ENCODE results near the gene RPL9. TPM values are rescaled to one million over a fixed set of nuclear protein-coding genes. Genes with fewer than 3 reads are reported as not detected.

The RPL9 gene
- total and polyA plus RNA-seq, 2 of the 8 experiments (the other 6 are each of a cell fraction or from before 2014, with no cell fraction given) = 1,161 to 1,184 TPM

- H4K8ac ChIP-seq (ENCODE audit: extremely low read depth, insufficient read depth, low read length) = no peak overlapping the region
- no peak overlapping the region for H4K91ac ChIP-seq (replicated peaks; ENCODE audit: insufficient read length, low read length)
- no peak overlapping the region for H2AK5ac ChIP-seq (ENCODE audit: low read depth, low read length)
- no peak overlapping the region for H3K14ac ChIP-seq (ENCODE audit: insufficient read length)
- WGBS, 2 experiments (ENCODE audit: extremely low coverage in 1 of 2, insufficient coverage in 1 of 2, insufficient read length in 1 of 2, insufficient replicate concordance in 2 of 2, low coverage in 1 of 2, low lambda C conversion rate in 2 of 2, missing lambda C conversion rate in 1 of 2) = 90% methylated on average over 4 of the region's 4 CpGs; no CpG with 5 or more reads in 1 of the 2 experiments
- no peak overlapping the region for H3K4ac ChIP-seq (replicated peaks; ENCODE audit: insufficient read length, low read depth, low read length)
- ChIA-PET CTCF (ENCODE audit: partially characterized antibody) (no interaction called here), POLR2A (ENCODE audit: partially characterized antibody) (interaction anchor here (2.9 kb wide), 1 partner anchor 11 kb away, joined by 32 read pairs; the partner anchor contains the start of genes LIAS and RPL9)
- no peak overlapping the region for H3K18ac ChIP-seq (ENCODE audit: extremely low read depth, low read length)
- no peak overlapping the region for H2AFZ ChIP-seq (ENCODE audit: low read length)
- no peaks in the 10 kb centered on the region for H3K9me3 ChIP-seq (ENCODE audit: insufficient read depth in 2 of 2, low read depth in 1 of 2, low read length in 1 of 2)
- H3K56ac ChIP-seq (replicated peaks; ENCODE audit: insufficient read length, low read depth, low read length) = no peak overlapping the region
- H3K27ac ChIP-seq (ENCODE audit: low read depth, low read length) = no peak overlapping the region
- H3K23me2 ChIP-seq (ENCODE audit: low read depth, low read length) = no peaks in the 10 kb centered on the region
- H3K4me3 ChIP-seq (ENCODE audit: extremely low read depth in 1 of 4, insufficient read depth in 2 of 4, low read depth in 3 of 4, low read length in 4 of 4) = no peak overlapping the region
- FAIRE-seq = no peak
- H2BK15ac ChIP-seq (ENCODE audit: low read length) = no peak overlapping the region
- no peak overlapping the region for H2BK20ac ChIP-seq (ENCODE audit: low read length)
- H3K4me2 ChIP-seq (ENCODE audit: insufficient read depth in 1 of 2, low read depth in 2 of 2, low read length in 2 of 2) = no peak overlapping the region
- no peaks in the 10 kb centered on the region for H3K79me2 ChIP-seq (ENCODE audit: control insufficient read depth in 1 of 2, insufficient read depth in 2 of 2, low read length in 2 of 2)
- no peaks in the 10 kb centered on the region for H3K79me1 ChIP-seq (ENCODE audit: low read depth, low read length)
- no peaks in the 10 kb centered on the region for H3K27me3 ChIP-seq (replicated peaks in 1 of 4; ENCODE audit: control insufficient read depth in 3 of 4, extremely low read depth in 1 of 4, insufficient read depth in 3 of 4, low read length in 3 of 4)
- H3K23ac ChIP-seq (ENCODE audit: insufficient read length) = no peak overlapping the region
- DNase-seq (ENCODE audit: low read depth in 1 of 2, low spot score in 2 of 2) = no peak
- H2BK120ac ChIP-seq (replicated peaks; ENCODE audit: low read depth, low read length) = no peak overlapping the region
- no peaks in the 10 kb centered on the region for H3K4me1 ChIP-seq (replicated peaks in 1 of 4; ENCODE audit: control insufficient read depth in 3 of 4, insufficient read depth in 4 of 4, low read length in 3 of 4)
- H4K5ac ChIP-seq (ENCODE audit: insufficient read length, low read depth, low read length) = no peak overlapping the region
- H3K36me3 ChIP-seq (ENCODE audit: control insufficient read depth in 2 of 4, insufficient read depth in 4 of 4, low read length in 3 of 4) = peaks cover 3 to 41% (median 27%) of the 10 kb centered on the region in 4 experiments
- H2BK5ac ChIP-seq (ENCODE audit: low read depth, low read length) = no peak overlapping the region
- H4K20me1 ChIP-seq (replicated peaks in 1 of 2; ENCODE audit: control insufficient read depth in 1 of 2, insufficient read depth in 2 of 2, low read length in 2 of 2) = no peaks in the 10 kb centered on the region
- no peak overlapping the region for H3K9ac ChIP-seq (replicated peaks in 1 of 4; ENCODE audit: extremely low read depth in 1 of 4, low read depth in 3 of 4, low read length in 3 of 4)
- no peak overlapping the region for H2BK12ac ChIP-seq (ENCODE audit: low read depth, low read length)
- no peak for TF ChIP-seq CHD2 (IDR thresholded peaks at IDR 0.05; ENCODE audit: low read length)
- no peak for TF ChIP-seq KDM1A (IDR thresholded peaks at IDR 0.05; ENCODE audit: borderline replicate concordance, low read length)
- TF ChIP-seq TCF12 (IDR thresholded peaks at IDR 0.05; ENCODE audit: low read depth, low read length) = no peak
- no peak for TF ChIP-seq KDM5A (IDR thresholded peaks at IDR 0.05; ENCODE audit: low read length)
- TF ChIP-seq POU5F1 (IDR thresholded peaks at IDR 0.05; ENCODE audit: low read depth, low read length) = no peak
- no peak for TF ChIP-seq TEAD4 (IDR thresholded peaks at IDR 0.05; ENCODE audit: low read depth, low read length)
- no peak for TF ChIP-seq HDAC2 (IDR thresholded peaks at IDR 0.05; ENCODE audit: borderline replicate concordance in 1 of 2, low read depth in 2 of 2, low read length in 2 of 2)
- TF ChIP-seq USF2 (IDR thresholded peaks at IDR 0.05; ENCODE audit: low read length) = no peak
- TF ChIP-seq ATF2 (IDR thresholded peaks at IDR 0.05; ENCODE audit: low read length) = no peak
- no peak for TF ChIP-seq CEBPB (IDR thresholded peaks at IDR 0.05; ENCODE audit: low read depth, low read length)
- TF ChIP-seq RAD21 (IDR thresholded peaks at IDR 0.05 in 1 of 2, conservative IDR thresholded peaks at IDR 0.05 in 1 of 2; ENCODE audit: low read depth in 2 of 2, low read length in 2 of 2) = no peak
- no peak for TF ChIP-seq JUND (IDR thresholded peaks at IDR 0.05; ENCODE audit: low read length)
Observed at GRCh38 chr4:39467464-39467863, 8.7 kb upstream of the RPL9 start.

Data from H1 (cell line).